IMR-90 (cell line): ENCODE measurements around the gene BCL2L11.

Experiments
- CEBPB ChIP-seq: IDR thresholded peaks from 2 replicates; pipeline ENCODE4 v1.6.1; 2012; ENCODE audit warnings: low read depth, low read length, improper control_type of control experiment
- CHD1 ChIP-seq: IDR thresholded peaks from 2 replicates; pipeline ENCODE4 v1.6.1; 2012; ENCODE audit warnings: low read depth, low read length, improper control_type of control experiment
- CTCF ChIP-seq: conservative IDR thresholded peaks from 2 replicates; pipeline ENCODE4 v1.5.1; 2012; ENCODE audit warnings: mild to moderate bottlenecking, low read depth, low read length, improper control_type of control experiment
- ELK1 ChIP-seq: fragments of 150-350 bp; IDR thresholded peaks from 2 replicates; pipeline ENCODE4 v1.6.1; 2016; ENCODE audit warnings: low read depth, mild to moderate bottlenecking, low read length, moderate library complexity, borderline replicate concordance
- FOS ChIP-seq: fragments of 150-350 bp; IDR thresholded peaks from 2 replicates; pipeline ENCODE4 v1.6.1; 2016; ENCODE audit warnings: low read depth, low read length
- MAZ ChIP-seq: IDR thresholded peaks from 2 replicates; pipeline ENCODE4 v1.6.1; 2012; ENCODE audit warnings: low read depth, mild to moderate bottlenecking, low read length, improper control_type of control experiment, moderate library complexity, borderline replicate concordance
- NFE2L2 ChIP-seq: fragments of 150-350 bp; IDR thresholded peaks from 2 replicates; pipeline ENCODE4 v1.6.1; 2016; ENCODE audit warnings: low read depth, mild to moderate bottlenecking, low read length
- POLR2A ChIP-seq: IDR thresholded peaks from 2 replicates; pipeline ENCODE4 v1.6.1; 2012; ENCODE audit warnings: mild to moderate bottlenecking, low read depth, low read length
- RAD21 ChIP-seq: IDR thresholded peaks from 2 replicates; pipeline ENCODE4 v1.6.1; 2012; ENCODE audit warnings: low read length, improper control_type of control experiment
- RFX5 ChIP-seq: IDR thresholded peaks from 2 replicates; pipeline ENCODE4 v1.8.0; 2012; ENCODE audit warnings: low read depth, mild to moderate bottlenecking, low read length, moderate library complexity
- SMC3 ChIP-seq: fragments of 150-350 bp; IDR thresholded peaks from 2 replicates; pipeline ENCODE4 v1.6.1; 2016; ENCODE audit warnings: low read depth, mild to moderate bottlenecking, antibody characterized with exemption, low read length, moderate library complexity
- TF ChIP-seq, protein P1 (sequence below): fragments of 150-350 bp; IDR thresholded peaks from 2 replicates; pipeline ENCODE4 v1.6.1; 2017; ENCODE audit warnings: mild to moderate bottlenecking, antibody characterized with exemption, low read length, low read depth

DNA sequence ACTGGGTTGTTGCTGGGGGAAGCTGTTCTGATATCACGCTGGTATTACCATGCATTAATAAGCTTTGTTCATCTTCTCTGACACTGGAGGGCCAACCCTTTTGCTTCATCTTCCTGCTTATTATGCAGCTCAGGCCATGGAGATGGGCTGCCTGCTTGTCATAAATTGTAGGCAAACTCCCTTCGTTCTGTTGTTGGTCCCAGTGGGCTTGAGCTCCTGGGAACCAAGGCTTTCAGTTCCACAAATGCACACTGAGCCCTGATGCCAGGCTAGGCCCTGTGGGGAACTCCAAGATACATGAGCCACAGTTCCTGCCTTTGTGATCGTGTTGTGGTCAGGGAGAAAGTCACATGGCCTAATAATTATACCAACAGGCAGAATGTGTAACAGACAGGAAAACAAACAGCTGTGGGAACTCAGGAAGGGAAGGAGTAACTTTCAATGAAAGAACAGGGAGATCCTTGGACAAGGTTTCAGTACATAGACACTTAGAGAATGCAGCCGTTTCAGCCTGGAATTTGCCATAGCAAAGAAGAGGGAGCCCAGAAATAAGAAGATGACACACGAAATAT lies 49.0 kb upstream of the BCL2L11 start:
- TF ChIP-seq CTCF (no peak), RAD21 (no peak), POLR2A (no peak), RFX5 (no peak), CHD1 (no peak), MAZ (no peak), CEBPB (no peak), FOS (no peak), SMC3 (no peak), NFE2L2 (no peak), ELK1 (no peak)
- TF ChIP-seq, protein P1, sequence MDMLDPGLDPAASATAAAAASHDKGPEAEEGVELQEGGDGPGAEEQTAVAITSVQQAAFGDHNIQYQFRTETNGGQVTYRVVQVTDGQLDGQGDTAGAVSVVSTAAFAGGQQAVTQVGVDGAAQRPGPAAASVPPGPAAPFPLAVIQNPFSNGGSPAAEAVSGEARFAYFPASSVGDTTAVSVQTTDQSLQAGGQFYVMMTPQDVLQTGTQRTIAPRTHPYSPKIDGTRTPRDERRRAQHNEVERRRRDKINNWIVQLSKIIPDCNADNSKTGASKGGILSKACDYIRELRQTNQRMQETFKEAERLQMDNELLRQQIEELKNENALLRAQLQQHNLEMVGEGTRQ = peak; percentile 81; the same call in 1 of the 2 replicates
